Uterus (tissue), 2 donors: ENCODE data around the gene ECHS1.

Source experiments
- CTCF ChIP-seq, 4 experiments: fragments of 200-600 bp in 2 of 4; fragments of 450-650 bp in 2 of 4; sonication (generic) in 2 of 4; IDR thresholded peaks; one replicate each; pipeline ENCODE4 v1.5.1; 2016 to 2019; ENCODE audit warnings: antibody characterized with exemption in 4 of 4, mild to moderate bottlenecking in 2 of 4, moderate library complexity in 1 of 4
- POLR2A ChIP-seq, 2 donors: fragments of 450-650 bp; IDR thresholded peaks; one replicate each; pipeline ENCODE4 v1.6.1; 2016; ENCODE audit warnings: antibody characterized with exemption in 2 of 2, mild to moderate bottlenecking in 1 of 2, moderate library complexity in 1 of 2

GRCh38 chr10:133401981-133402725, 29.0 kb upstream of the ECHS1 start:
- TF ChIP-seq POLR2A (IDR thresholded peaks at IDR 0.05) (no peak), CTCF (IDR thresholded peaks at IDR 0.05) (no peak)
